G401.6 (cell line): ENCODE measurements around the gene RBP2.

ENCODE experiments used
- FAIRE-seq: peaks from 2 replicates; lab custom pipeline; 2012; peaks lifted over from hg19 to GRCh38; lab: Jason Lieb, UNC

The RBP2 gene

GRCh38 chr3:139476348-139476747 lies at the start of gene RBP2:
TSS of gene RBP2 (minus strand) at chr3:139476516. CDS start at chr3:139476459, 57 bp downstream.
- FAIRE-seq, result no peak

- no peak for FAIRE-seq
Observed at GRCh38 chr3:139524841-139525636, 48.7 kb upstream of the RBP2 start.

GRCh38 chr3:139523718-139524117 lies 47.4 kb upstream of the RBP2 start:
- FAIRE-seq, result no peak

- no peak for FAIRE-seq
Observed at GRCh38 chr3:139523166-139523565, 46.9 kb upstream of the RBP2 start.

- FAIRE-seq, result no peak
Observed at GRCh38 chr3:139522421-139522820, 46.1 kb upstream of the RBP2 start.

GRCh38 chr3:139521816-139522215 lies 45.5 kb upstream of the RBP2 start:
- no peak for FAIRE-seq

GRCh38 chr3:139521144-139521543 lies 44.8 kb upstream of the RBP2 start:
- FAIRE-seq, result no peak

- FAIRE-seq, result no peak
Observed at GRCh38 chr3:139519998-139520737, 43.9 kb upstream of the RBP2 start.

- FAIRE-seq, result no peak
Observed at GRCh38 chr3:139518926-139519842, 42.9 kb upstream of the RBP2 start.

- no peak for FAIRE-seq
Observed at GRCh38 chr3:139518306-139518705, 42.0 kb upstream of the RBP2 start.

- no peak for FAIRE-seq
Observed at GRCh38 chr3:139517321-139518065, 41.2 kb upstream of the RBP2 start.

- FAIRE-seq, result no peak
Observed at GRCh38 chr3:139514741-139515140, 38.4 kb upstream of the RBP2 start.

- FAIRE-seq, result no peak
Observed at GRCh38 chr3:139509631-139510030, 33.3 kb upstream of the RBP2 start.

- FAIRE-seq, result no peak
Observed at GRCh38 chr3:139506766-139507165, 30.4 kb upstream of the RBP2 start.

- FAIRE-seq, result no peak
Observed at GRCh38 chr3:139505829-139506386, 29.6 kb upstream of the RBP2 start.

GRCh38 chr3:139499536-139499935 lies 23.2 kb upstream of the RBP2 start:
- no peak for FAIRE-seq

- no peak for FAIRE-seq
Observed at GRCh38 chr3:139493826-139494385, 17.6 kb upstream of the RBP2 start.

GRCh38 chr3:139491966-139492365 lies 15.7 kb upstream of the RBP2 start:
- FAIRE-seq, result no peak

GRCh38 chr3:139491027-139491700 lies 14.8 kb upstream of the RBP2 start:
- FAIRE-seq, result no peak

GRCh38 chr3:139482206-139482605 lies 5.9 kb upstream of the RBP2 start:
- FAIRE-seq, result no peak

- no peak for FAIRE-seq
Observed at GRCh38 chr3:139481116-139481515, 4.8 kb upstream of the RBP2 start.
